ENCODE data around the gene SHISA6. TPM values are rescaled to one million over a fixed set of nuclear protein-coding genes. Genes with fewer than 3 reads are reported as not detected.

SHISA6 gene
- total RNA-seq, 1 experiment from 2014 or later: 21.1 TPM

GRCh38 chr17:11554042-11554441 is 313.0 kb downstream of the SHISA6 start:
- no peak overlapping the region for H3K4me3 Mint-ChIP-seq (ENCODE audit: unreplicated experiment)
- CTCF ChIA-PET: no interaction called here
- no peaks in the 10 kb centered on the region for H3K4me1 ChIP-seq

DNA sequence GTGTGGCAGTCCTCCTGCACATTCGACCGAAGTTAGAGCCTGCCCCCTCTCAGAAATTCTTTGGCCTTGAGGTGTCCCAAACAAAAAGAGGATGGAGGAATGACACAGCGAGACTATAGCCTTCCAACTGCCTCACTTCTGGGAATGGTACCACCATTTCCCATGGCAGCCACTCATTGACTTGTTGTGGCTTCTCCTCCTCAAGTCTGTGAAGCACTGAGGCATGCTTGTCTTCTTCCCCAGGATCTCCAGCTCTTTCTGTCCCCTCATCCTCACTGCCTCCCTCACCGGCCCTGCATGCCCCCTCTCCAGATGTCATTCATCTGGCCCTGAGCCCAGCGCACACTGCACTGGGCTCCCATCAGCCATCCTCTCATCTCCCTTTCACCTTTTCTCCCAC is 313.5 kb downstream of the SHISA6 start:
- no peak overlapping the region for H3K4me3 ChIP-seq (ENCODE audit: low read depth, low read length)
- Mint-ChIP-seq H3K27ac (ENCODE audit: unreplicated experiment) (no peak overlapping the region), H3K4me1 (ENCODE audit: low read depth, unreplicated experiment) (no peaks in the 10 kb centered on the region), H3K36me3 (ENCODE audit: insufficient read depth, unreplicated experiment) (peaks cover 6% of the 10 kb centered on the region), H3K9me3 (ENCODE audit: unreplicated experiment) (no peaks in the 10 kb centered on the region), H3K4me3 (ENCODE audit: unreplicated experiment) (no peak overlapping the region), H3K27me3 (ENCODE audit: insufficient read depth, unreplicated experiment) (no peaks in the 10 kb centered on the region)
- ChIA-PET POLR2A (no interaction called here), CTCF (no interaction called here)
- TF ChIP-seq, protein P1, sequence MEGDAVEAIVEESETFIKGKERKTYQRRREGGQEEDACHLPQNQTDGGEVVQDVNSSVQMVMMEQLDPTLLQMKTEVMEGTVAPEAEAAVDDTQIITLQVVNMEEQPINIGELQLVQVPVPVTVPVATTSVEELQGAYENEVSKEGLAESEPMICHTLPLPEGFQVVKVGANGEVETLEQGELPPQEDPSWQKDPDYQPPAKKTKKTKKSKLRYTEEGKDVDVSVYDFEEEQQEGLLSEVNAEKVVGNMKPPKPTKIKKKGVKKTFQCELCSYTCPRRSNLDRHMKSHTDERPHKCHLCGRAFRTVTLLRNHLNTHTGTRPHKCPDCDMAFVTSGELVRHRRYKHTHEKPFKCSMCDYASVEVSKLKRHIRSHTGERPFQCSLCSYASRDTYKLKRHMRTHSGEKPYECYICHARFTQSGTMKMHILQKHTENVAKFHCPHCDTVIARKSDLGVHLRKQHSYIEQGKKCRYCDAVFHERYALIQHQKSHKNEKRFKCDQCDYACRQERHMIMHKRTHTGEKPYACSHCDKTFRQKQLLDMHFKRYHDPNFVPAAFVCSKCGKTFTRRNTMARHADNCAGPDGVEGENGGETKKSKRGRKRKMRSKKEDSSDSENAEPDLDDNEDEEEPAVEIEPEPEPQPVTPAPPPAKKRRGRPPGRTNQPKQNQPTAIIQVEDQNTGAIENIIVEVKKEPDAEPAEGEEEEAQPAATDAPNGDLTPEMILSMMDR (IDR thresholded peaks at IDR 0.05; ENCODE audit: insufficient read depth in 1 of 2, low read depth in 1 of 2, low read length in 1 of 2, severe bottlenecking in 1 of 2, unreplicated experiment in 1 of 2): no peak
- H3K27me3 ChIP-seq (replicated peaks; ENCODE audit: control insufficient read depth, insufficient read depth, low read length): no peaks in the 10 kb centered on the region
- DNase-seq: no peak
- no TSS peak for BruUV-seq (replicated peaks)
- intact Hi-C loops (cut with micrococcal nuclease; ENCODE audit: unreplicated experiment): no loop called here
- H3K36me3 ChIP-seq (ENCODE audit: control insufficient read depth, insufficient read depth, low read length): no peaks in the 10 kb centered on the region
- no peaks in the 10 kb centered on the region for H3K9me3 ChIP-seq
- H3K4me1 ChIP-seq: no peaks in the 10 kb centered on the region

More at GRCh38 chr17:11554042-11554441, 313.0 kb downstream of the SHISA6 start:
- Mint-ChIP-seq H3K27ac (ENCODE audit: unreplicated experiment) (no peak overlapping the region), H3K36me3 (ENCODE audit: insufficient read depth, unreplicated experiment) (peaks cover 6% of the 10 kb centered on the region), H3K27me3 (ENCODE audit: insufficient read depth, unreplicated experiment) (no peaks in the 10 kb centered on the region), H3K9me3 (ENCODE audit: unreplicated experiment) (no peaks in the 10 kb centered on the region), H3K4me1 (ENCODE audit: low read depth, unreplicated experiment) (no peaks in the 10 kb centered on the region)
- no TSS peak for BruUV-seq (replicated peaks)
- TF ChIP-seq, protein P1 (IDR thresholded peaks at IDR 0.05; ENCODE audit: insufficient read depth in 1 of 2, low read depth in 1 of 2, low read length in 1 of 2, severe bottlenecking in 1 of 2, unreplicated experiment in 1 of 2): no peak
- Histone ChIP-seq H3K27me3 (replicated peaks; ENCODE audit: control insufficient read depth, insufficient read depth, low read length) (no peaks in the 10 kb centered on the region), H3K9me3 (no peaks in the 10 kb centered on the region), H3K4me3 (ENCODE audit: low read depth, low read length) (no peak overlapping the region), H3K36me3 (ENCODE audit: control insufficient read depth, insufficient read depth, low read length) (no peaks in the 10 kb centered on the region)
- DNase-seq: no peak
- POLR2A ChIA-PET: no interaction called here
- intact Hi-C loops (cut with micrococcal nuclease; ENCODE audit: unreplicated experiment): no loop called here

- H3K4me1 ChIP-seq: no peaks in the 10 kb centered on the region
- Mint-ChIP-seq H3K27ac (ENCODE audit: unreplicated experiment) (no peak overlapping the region), H3K4me1 (ENCODE audit: low read depth, unreplicated experiment) (no peaks in the 10 kb centered on the region), H3K36me3 (ENCODE audit: insufficient read depth, unreplicated experiment) (peaks cover 6% of the 10 kb centered on the region), H3K4me3 (ENCODE audit: unreplicated experiment) (no peak overlapping the region), H3K9me3 (ENCODE audit: unreplicated experiment) (no peaks in the 10 kb centered on the region), H3K27me3 (ENCODE audit: insufficient read depth, unreplicated experiment) (no peaks in the 10 kb centered on the region)
- no peak overlapping the region for H3K4me3 ChIP-seq (ENCODE audit: low read depth, low read length)
- H3K36me3 ChIP-seq (ENCODE audit: control insufficient read depth, insufficient read depth, low read length): no peaks in the 10 kb centered on the region
- CTCF ChIA-PET: no interaction called here
- TF ChIP-seq, protein P1 (IDR thresholded peaks at IDR 0.05; ENCODE audit: insufficient read depth in 1 of 2, low read depth in 1 of 2, low read length in 1 of 2, severe bottlenecking in 1 of 2, unreplicated experiment in 1 of 2): no peak
- no TSS peak for BruUV-seq (replicated peaks)
- intact Hi-C loops (cut with micrococcal nuclease; ENCODE audit: unreplicated experiment): no loop called here
- POLR2A ChIA-PET: no interaction called here
- no peaks in the 10 kb centered on the region for H3K9me3 ChIP-seq
- no peak for DNase-seq
- no peaks in the 10 kb centered on the region for H3K27me3 ChIP-seq (replicated peaks; ENCODE audit: control insufficient read depth, insufficient read depth, low read length)
Measured at GRCh38 chr17:11555530-11555929, 314.5 kb downstream of the SHISA6 start.
